GM06990 (cell line): Measurements from ENCODE around the gene TTLL5.

Experiments used
- DNase-seq: peaks from one replicate; pipeline ENCODE4 v3.0.0-alpha.2; 2011; ENCODE audit not compliant: insufficient read length; ENCODE audit errors: extremely low read depth
- H3K27me3 ChIP-seq: replicated peaks from 2 replicates; pipeline ENCODE4 v1.6.0; 2011; ENCODE audit warnings: low read length; ENCODE audit not compliant: control insufficient read depth, insufficient read depth
- H3K36me3 ChIP-seq: 2 replicates; pipeline ENCODE4 v1.5.1; 2011; ENCODE audit warnings: low read length; ENCODE audit not compliant: control insufficient read depth, insufficient read depth
- H3K4me3 ChIP-seq: replicated peaks from 2 replicates; pipeline ENCODE4 v1.5.1; 2011; ENCODE audit warnings: low read depth, mild to moderate bottlenecking, control low read depth, low read length
- CTCF ChIP-seq: IDR thresholded peaks from 2 replicates; pipeline ENCODE4 v1.5.1; 2011; ENCODE audit warnings: low read length, control low read depth, mild to moderate bottlenecking, inconsistent platforms; ENCODE audit not compliant: insufficient read depth, poor library complexity, severe bottlenecking

The TTLL5 gene

GRCh38 chr14:75783602-75784313, 122.7 kb downstream of the TTLL5 start:
- DNase-seq: no peak
- no peaks in the 10 kb centered on the region for H3K36me3 ChIP-seq
- no peak for TF ChIP-seq CTCF

DNA sequence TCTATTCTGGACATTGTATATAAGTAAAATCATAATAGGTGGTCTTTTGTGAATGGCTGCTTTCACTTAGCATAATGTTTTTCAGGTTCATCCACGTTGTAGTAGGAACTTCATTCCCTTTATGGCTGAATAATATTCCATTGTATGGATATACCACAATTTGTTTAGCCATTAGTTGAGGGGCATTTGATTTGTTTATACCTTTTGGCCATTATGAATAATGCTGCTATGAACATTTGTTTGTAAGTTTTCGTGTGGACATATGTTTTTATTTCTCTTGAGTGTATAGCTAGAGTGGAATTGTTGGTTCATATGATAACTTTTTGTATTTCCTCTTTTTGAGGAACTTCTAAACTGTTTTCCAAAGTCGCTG, 123.3 kb downstream of the TTLL5 start:
- no peak for DNase-seq
- Histone ChIP-seq H3K27me3 (no peaks in the 10 kb centered on the region), H3K36me3 (no peaks in the 10 kb centered on the region), H3K4me3 (no peak overlapping the region)
- no peak for TF ChIP-seq CTCF

More at GRCh38 chr14:75783602-75784313, 122.7 kb downstream of the TTLL5 start:
- Histone ChIP-seq H3K27me3 (no peaks in the 10 kb centered on the region), H3K4me3 (no peak overlapping the region)

- TF ChIP-seq CTCF: no peak
- no peaks in the 10 kb centered on the region for H3K27me3 ChIP-seq
- no peak for DNase-seq
- no peaks in the 10 kb centered on the region for H3K36me3 ChIP-seq
- no peak overlapping the region for H3K4me3 ChIP-seq
Observed at GRCh38 chr14:75793806-75794205, 132.8 kb downstream of the TTLL5 start.

- Histone ChIP-seq H3K36me3 (no peaks in the 10 kb centered on the region), H3K27me3 (no peaks in the 10 kb centered on the region), H3K4me3 (no peak overlapping the region)
- no peak for DNase-seq
- no peak for TF ChIP-seq CTCF
Observed at GRCh38 chr14:75794615-75795038, 133.6 kb downstream of the TTLL5 start.

GRCh38 chr14:75800792-75801191, 139.7 kb downstream of the TTLL5 start:
- no peak for TF ChIP-seq CTCF
- H3K36me3 ChIP-seq: peaks cover 2% of the 10 kb centered on the region
- H3K4me3 ChIP-seq: no peak overlapping the region

DNA sequence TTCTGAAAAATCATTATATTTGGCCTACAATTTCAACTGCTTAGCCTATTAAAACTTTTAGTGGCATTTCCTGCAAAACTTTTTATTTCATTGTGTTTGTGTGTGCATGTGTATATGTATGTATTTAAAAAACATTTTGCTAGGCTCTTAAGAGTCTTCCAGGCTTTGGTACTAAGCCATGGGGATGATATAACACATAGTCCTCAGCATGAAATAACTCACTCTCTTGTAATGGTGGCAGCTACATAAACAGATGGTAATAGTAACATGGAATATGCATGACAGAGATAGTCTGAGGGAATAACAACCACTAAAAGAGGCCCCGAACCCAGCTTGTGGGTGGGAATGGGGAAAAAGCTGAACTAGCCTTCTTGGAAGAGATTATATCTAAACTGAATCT, 141.4 kb downstream of the TTLL5 start:
- no peak for TF ChIP-seq CTCF
- Histone ChIP-seq H3K4me3 (no peak overlapping the region), H3K36me3 (peaks cover 2% of the 10 kb centered on the region), H3K27me3 (no peaks in the 10 kb centered on the region)
- no peak for DNase-seq

More at GRCh38 chr14:75800792-75801191, 139.7 kb downstream of the TTLL5 start:
- no peak for DNase-seq
- H3K27me3 ChIP-seq: no peaks in the 10 kb centered on the region
